Measurements from ENCODE around the gene MTF2. TPM values are rescaled to one million over a fixed set of nuclear protein-coding genes. Genes with fewer than 3 reads are reported as not detected.

MTF2 gene
- total and polyA plus RNA-seq, 9 of the 15 experiments (the other 6 are each of a cell fraction or from before 2014, with no cell fraction given), result 29.3 to 124 (median 57.7) TPM

GRCh38 chr1:93051961-93052360 is 27.1 kb upstream of the MTF2 start (continued):
- TF ChIP-seq CREBBP (IDR thresholded peaks at IDR 0.05; ENCODE audit: low read depth, low read length) (no peak), ZBTB11 (CRISPR knock-in tag; IDR thresholded peaks at IDR 0.05) (peak in 1 of 3 experiments; percentile 42; a peak in 1 of 6 replicates), ZBTB26 (CRISPR knock-in tag; IDR thresholded peaks at IDR 0.05) (no peak), ERF (CRISPR knock-in tag; IDR thresholded peaks at IDR 0.05) (no peak), NUFIP1 (IDR thresholded peaks at IDR 0.05; ENCODE audit: partially characterized antibody) (no peak), CREM (IDR thresholded peaks at IDR 0.05; ENCODE audit: low read depth) (no peak), POLR2AphosphoS5 (IDR thresholded peaks at IDR 0.05; ENCODE audit: control insufficient read depth, insufficient read depth, low read depth, low read length) (0 out of 2 replicates have a peak, but pooled peaks have one; percentile 35), COPS2 (conservative IDR thresholded peaks at IDR 0.05) (no peak), POLR3A (IDR thresholded peaks at IDR 0.05; ENCODE audit: borderline replicate concordance, extremely low read depth, insufficient read depth, insufficient read length) (no peak), KLF10 (CRISPR knock-in tag; IDR thresholded peaks at IDR 0.05) (no peak), ARID2 (IDR thresholded peaks at IDR 0.05) (no peak), E2F4 (CRISPR knock-in tag; IDR thresholded peaks at IDR 0.05; ENCODE audit: low read depth) (no peak), POLR2AphosphoS2 (IDR thresholded peaks at IDR 0.05; ENCODE audit: low read length) (no peak), TRIM25 (IDR thresholded peaks at IDR 0.05; ENCODE audit: borderline replicate concordance) (no peak), ZNF780A (CRISPR knock-in tag; IDR thresholded peaks at IDR 0.05) (no peak), TAL1 (IDR thresholded peaks at IDR 0.05) (peak; percentile 53; the same call in 1 of the 2 replicates), SMAD2 (IDR thresholded peaks at IDR 0.05; ENCODE audit: low read depth, low read length) (no peak), ZNF146 (CRISPR knock-in tag; IDR thresholded peaks at IDR 0.05; ENCODE audit: unreplicated experiment) (no peak), SMARCE1 (IDR thresholded peaks at IDR 0.05) (no peak), JUND (IDR thresholded peaks at IDR 0.05; ENCODE audit: borderline replicate concordance, low read depth, low read length) (no peak), JUND (tag; IDR thresholded peaks at IDR 0.05; ENCODE audit: borderline replicate concordance, low read depth, low read length) (0 out of 3 replicates have a peak, but pooled peaks have one; percentile 13), TCF7L2 (IDR thresholded peaks at IDR 0.05; ENCODE audit: low read depth, low read length) (no peak), ZNF253 (CRISPR knock-in tag; conservative IDR thresholded peaks at IDR 0.05) (no peak)

Data from K562 (cell line).